Neural progenitor cell (in vitro differentiated cells): ENCODE data around the gene NBDY. TPM values are rescaled to one million over a fixed set of nuclear protein-coding genes. Genes with fewer than 3 reads are reported as not detected.

Experiments
- DNase-seq: peaks from one replicate; pipeline ENCODE4 v3.0.0-alpha.2; 2016; ENCODE audit warnings: low spot score
- H2AFZ ChIP-seq: fragments of 200-600 bp; sonication (generic); replicated peaks from 2 replicates; pipeline ENCODE4 v1.6.1; 2016; ENCODE audit warnings: antibody characterized with exemption
- H3F3A ChIP-seq: fragments of 200-600 bp; sonication (generic); 2 replicates; pipeline ENCODE4 v1.6.1; 2016; ENCODE audit warnings: antibody characterized with exemption, low read depth
- H3K27ac ChIP-seq: fragments of 200-600 bp; sonication (generic); 2 replicates; pipeline ENCODE4 v1.5.1; 2016; ENCODE audit warnings: mild to moderate bottlenecking
- H3K27me3 ChIP-seq: fragments of 200-600 bp; sonication (generic); 2 replicates; pipeline ENCODE4 v1.6.1; 2016; ENCODE audit warnings: mild to moderate bottlenecking, moderate library complexity
- H3K36me3 ChIP-seq: fragments of 200-600 bp; sonication (generic); 2 replicates; pipeline ENCODE4 v1.5.1; 2016
- H3K4me1 ChIP-seq: fragments of 200-600 bp; sonication (generic); 2 replicates; pipeline ENCODE4 v1.6.1; 2016; ENCODE audit warnings: mixed run types
- H3K4me2 ChIP-seq: fragments of 200-600 bp; sonication (generic); 2 replicates; pipeline ENCODE4 v1.6.1; 2016
- H3K4me3 ChIP-seq: fragments of 200-600 bp; sonication (generic); 2 replicates; pipeline ENCODE4 v1.5.1; 2016
- H3K79me2 ChIP-seq: fragments of 200-600 bp; sonication (generic); 2 replicates; pipeline ENCODE4 v1.6.1; 2016; ENCODE audit warnings: low read depth
- H3K9ac ChIP-seq: fragments of 200-600 bp; sonication (generic); 2 replicates; pipeline ENCODE4 v1.6.1; 2016
- H3K9me3 ChIP-seq: fragments of 200-600 bp; sonication (generic); 2 replicates; pipeline ENCODE4 v1.5.1; 2016; ENCODE audit warnings: low read depth
- H4K20me1 ChIP-seq: fragments of 200-600 bp; sonication (generic); 2 replicates; pipeline ENCODE4 v1.6.1; 2016; ENCODE audit warnings: low read depth
- H3K27ac Mint-ChIP-seq: 3 replicates; pipeline ENCODE4 v1.8.0; 2021; ENCODE audit warnings: mixed read lengths
- H3K27me3 Mint-ChIP-seq: 2 replicates; pipeline ENCODE4 v1.8.0; 2022; ENCODE audit warnings: low read depth, mild to moderate bottlenecking, inconsistent platforms, moderate library complexity, mixed read lengths; ENCODE audit not compliant: insufficient read depth
- H3K36me3 Mint-ChIP-seq: 3 replicates; pipeline ENCODE4 v1.8.0; 2021; ENCODE audit warnings: mixed read lengths
- H3K4me1 Mint-ChIP-seq: 3 replicates; pipeline ENCODE4 v1.8.0; 2021; ENCODE audit warnings: mixed read lengths
- H3K4me3 Mint-ChIP-seq: 3 replicates; pipeline ENCODE4 v1.8.0; 2021; ENCODE audit warnings: mild to moderate bottlenecking, moderate library complexity, mixed read lengths
- H3K9me3 Mint-ChIP-seq: 3 replicates; pipeline ENCODE4 v1.8.0; 2020; ENCODE audit warnings: mixed read lengths
- CTCF ChIP-seq: fragments of 200-600 bp; sonication (generic); IDR thresholded peaks from 2 replicates; pipeline ENCODE4 v1.5.1; 2017; ENCODE audit warnings: antibody characterized with exemption, mild to moderate bottlenecking
- EZH2 ChIP-seq: fragments of 200-600 bp; sonication (generic); IDR thresholded peaks from 2 replicates; pipeline ENCODE4 v1.6.1; 2017; ENCODE audit warnings: antibody characterized with exemption, mild to moderate bottlenecking, moderate library complexity
- EZH2phosphoT487 ChIP-seq: fragments of 200-600 bp; sonication (generic); IDR thresholded peaks from 2 replicates; pipeline ENCODE4 v1.6.1; 2017; ENCODE audit warnings: antibody characterized with exemption
- total RNA-seq: library from RNA; depleted of rRNA; stranded (reverse); fragments of >200 nt; gene quantifications from 2 replicates; pipeline ENCODE4 v1.2.3, GENCODE V29; 2015; ENCODE audit warnings: low replicate concordance

The NBDY gene
- total RNA-seq, 1 donor from 2014 or later = 12.2 TPM

DNA sequence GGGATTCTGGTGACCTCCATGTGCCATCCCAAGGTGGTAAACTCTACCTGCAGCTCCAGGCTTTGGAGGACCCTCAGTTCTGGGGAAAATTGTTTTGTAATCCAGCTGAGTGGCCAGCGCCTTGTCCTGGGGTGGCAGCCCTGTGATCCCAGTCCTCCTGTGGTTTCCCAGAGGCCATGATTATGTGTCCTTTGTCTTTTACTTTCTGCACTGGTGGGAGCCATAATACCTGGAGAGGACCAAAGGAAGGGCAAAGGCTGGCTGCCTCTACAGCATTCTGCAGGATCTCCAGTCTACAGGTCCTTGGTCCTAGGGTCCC lies 64.0 kb downstream of the NBDY start:
- Histone ChIP-seq H3K27me3 (no peaks in the 10 kb centered on the region), H3K9me3 (no peaks in the 10 kb centered on the region), H3K79me2 (no peaks in the 10 kb centered on the region), H3K9ac (no peak overlapping the region), H3K27ac (no peak overlapping the region), H2AFZ (no peak overlapping the region), H3K4me2 (no peak overlapping the region), H3F3A (no peaks in the 10 kb centered on the region), H3K4me3 (no peak overlapping the region), H4K20me1 (no peaks in the 10 kb centered on the region), H3K36me3 (no peaks in the 10 kb centered on the region), H3K4me1 (no peaks in the 10 kb centered on the region)
- TF ChIP-seq EZH2phosphoT487 = no peak
- TF ChIP-seq CTCF = no peak
- TF ChIP-seq EZH2 = no peak
- Mint-ChIP-seq H3K36me3 (peaks cover 36% of the 10 kb centered on the region), H3K4me1 (no peaks in the 10 kb centered on the region), H3K4me3 (no peak overlapping the region), H3K27ac (no peak overlapping the region), H3K9me3 (peaks cover 28% of the 10 kb centered on the region), H3K27me3 (no peaks in the 10 kb centered on the region)
- no peak for DNase-seq

DNA sequence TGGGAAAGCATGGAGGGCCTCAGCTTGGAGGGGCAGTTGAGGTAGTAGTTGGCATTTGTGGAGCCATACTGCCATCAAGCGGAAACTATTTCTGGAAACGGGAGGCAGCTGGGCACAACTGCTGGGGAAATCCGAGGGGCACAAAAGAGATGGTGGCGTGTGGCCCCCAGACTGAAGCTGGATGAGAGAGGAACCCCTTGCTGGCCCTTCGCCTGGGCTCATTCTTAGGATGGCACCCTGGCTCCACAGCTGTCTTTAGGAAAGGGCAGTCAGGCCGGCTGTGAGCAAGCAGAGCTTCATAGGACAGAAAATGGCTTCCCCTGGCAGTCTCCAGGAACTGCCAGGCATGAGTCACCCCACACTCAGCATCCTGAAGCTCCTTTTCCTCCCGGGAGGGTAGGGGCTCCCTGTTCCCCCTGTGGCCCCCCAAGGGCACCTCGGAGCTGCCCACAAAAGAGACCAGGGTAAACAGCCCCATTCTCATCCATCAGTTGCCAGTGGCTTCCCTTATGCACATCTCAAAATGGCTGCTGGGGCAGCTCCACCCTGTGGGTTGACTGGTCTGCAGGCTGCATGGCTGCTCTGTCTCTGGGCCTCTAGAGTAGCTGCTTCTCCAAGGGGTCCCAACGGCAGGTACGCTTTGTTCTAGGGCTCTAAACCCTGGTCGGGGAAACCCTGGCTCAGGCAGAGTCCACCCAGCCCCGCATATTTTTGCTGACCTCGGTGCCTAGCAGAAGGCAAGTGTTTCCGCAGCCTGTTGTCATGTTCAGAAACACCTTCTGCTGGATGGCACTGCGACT lies 64.7 kb downstream of the NBDY start:
- H3K79me2 ChIP-seq = no peaks in the 10 kb centered on the region
- no peaks in the 10 kb centered on the region for H3K4me1 ChIP-seq
- H3K27ac ChIP-seq = no peak overlapping the region
- no peak overlapping the region for H3K4me2 ChIP-seq
- H3K9me3 Mint-ChIP-seq = peaks cover 28% of the 10 kb centered on the region
- no peak overlapping the region for H3K27ac Mint-ChIP-seq
- DNase-seq = no peak
- no peaks in the 10 kb centered on the region for H3K27me3 ChIP-seq
- H3K4me3 ChIP-seq = no peak overlapping the region
- H3K9me3 ChIP-seq = no peaks in the 10 kb centered on the region
- no peaks in the 10 kb centered on the region for H3K4me1 Mint-ChIP-seq
- no peak overlapping the region for H2AFZ ChIP-seq
- H3K36me3 Mint-ChIP-seq = peaks cover 35% of the 10 kb centered on the region
- no peak overlapping the region for H3K9ac ChIP-seq
- no peaks in the 10 kb centered on the region for H3F3A ChIP-seq
- no peak overlapping the region for H3K4me3 Mint-ChIP-seq
- H3K27me3 Mint-ChIP-seq = no peaks in the 10 kb centered on the region
- no peaks in the 10 kb centered on the region for H4K20me1 ChIP-seq
- TF ChIP-seq CTCF = no peak
- no peak for TF ChIP-seq EZH2
- TF ChIP-seq EZH2phosphoT487 = no peak
- no peaks in the 10 kb centered on the region for H3K36me3 ChIP-seq

- no peak overlapping the region for H3K4me2 ChIP-seq
Measured at GRCh38 chrX:56794404-56795230, 65.6 kb downstream of the NBDY start.

More at GRCh38 chrX:56794404-56795230, 65.6 kb downstream of the NBDY start:
- Histone ChIP-seq H3K36me3 (no peaks in the 10 kb centered on the region), H3K27ac (no peak overlapping the region), H2AFZ (no peak overlapping the region), H4K20me1 (no peaks in the 10 kb centered on the region), H3K9ac (no peak overlapping the region), H3K4me1 (no peaks in the 10 kb centered on the region), H3F3A (no peaks in the 10 kb centered on the region), H3K79me2 (no peaks in the 10 kb centered on the region), H3K27me3 (no peaks in the 10 kb centered on the region), H3K9me3 (no peaks in the 10 kb centered on the region), H3K4me3 (no peak overlapping the region)
- Mint-ChIP-seq H3K27ac (no peak overlapping the region), H3K4me3 (no peak overlapping the region), H3K27me3 (peaks cover 2% of the 10 kb centered on the region), H3K4me1 (peaks cover 2% of the 10 kb centered on the region), H3K36me3 (peaks cover 36% of the 10 kb centered on the region), H3K9me3 (peaks cover 29% of the 10 kb centered on the region)
- no peak for DNase-seq
- no peak for TF ChIP-seq CTCF
- no peak for TF ChIP-seq EZH2phosphoT487
- TF ChIP-seq EZH2 = no peak
